ENCODE results near the gene CYB561D1. TPM values are rescaled to one million over a fixed set of nuclear protein-coding genes. Genes with fewer than 3 reads are reported as not detected.

The CYB561D1 gene
- total RNA-seq, 1 experiment from 2014 or later = 2.8 TPM

- no peak for DNase-seq (ENCODE audit: extremely low read depth, low read depth)
Observed at GRCh38 chr1:109527846-109528695, 34.2 kb downstream of the CYB561D1 start.

GRCh38 chr1:109528712-109529111 is 34.8 kb downstream of the CYB561D1 start:
- DNase-seq (ENCODE audit: extremely low read depth, low read depth) = no peak

- DNase-seq (ENCODE audit: extremely low read depth, low read depth) = no peak
Observed at GRCh38 chr1:109529881-109530456, 36.1 kb downstream of the CYB561D1 start.

GRCh38 chr1:109530457-109531087 is 36.7 kb downstream of the CYB561D1 start:
- no peak for DNase-seq (ENCODE audit: extremely low read depth, low read depth)

DNA sequence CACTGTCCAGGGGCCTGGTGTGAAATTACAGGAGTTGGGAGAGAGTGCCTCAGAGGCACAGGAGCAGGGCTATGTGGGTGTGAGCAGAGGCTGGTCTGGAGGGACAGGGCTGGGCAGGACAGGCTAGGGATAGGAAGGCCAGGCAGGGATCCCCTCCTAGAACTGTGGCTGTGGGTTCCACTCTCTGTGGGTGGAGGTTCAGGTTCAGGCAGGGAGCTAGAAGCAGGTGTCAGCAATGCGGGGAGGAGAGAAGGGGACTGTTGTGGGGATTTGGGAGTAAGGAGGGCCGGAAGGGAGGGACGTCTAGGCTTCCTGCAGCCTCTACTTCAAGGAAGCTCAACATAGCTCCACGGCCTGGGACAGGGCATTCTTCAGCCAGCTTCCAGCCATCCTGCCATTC is 37.5 kb downstream of the CYB561D1 start:
- DNase-seq (ENCODE audit: extremely low read depth, low read depth) = no peak

- no peak for DNase-seq (ENCODE audit: extremely low read depth, low read depth)
Observed at GRCh38 chr1:109531826-109532364, 38.0 kb downstream of the CYB561D1 start.

DNA sequence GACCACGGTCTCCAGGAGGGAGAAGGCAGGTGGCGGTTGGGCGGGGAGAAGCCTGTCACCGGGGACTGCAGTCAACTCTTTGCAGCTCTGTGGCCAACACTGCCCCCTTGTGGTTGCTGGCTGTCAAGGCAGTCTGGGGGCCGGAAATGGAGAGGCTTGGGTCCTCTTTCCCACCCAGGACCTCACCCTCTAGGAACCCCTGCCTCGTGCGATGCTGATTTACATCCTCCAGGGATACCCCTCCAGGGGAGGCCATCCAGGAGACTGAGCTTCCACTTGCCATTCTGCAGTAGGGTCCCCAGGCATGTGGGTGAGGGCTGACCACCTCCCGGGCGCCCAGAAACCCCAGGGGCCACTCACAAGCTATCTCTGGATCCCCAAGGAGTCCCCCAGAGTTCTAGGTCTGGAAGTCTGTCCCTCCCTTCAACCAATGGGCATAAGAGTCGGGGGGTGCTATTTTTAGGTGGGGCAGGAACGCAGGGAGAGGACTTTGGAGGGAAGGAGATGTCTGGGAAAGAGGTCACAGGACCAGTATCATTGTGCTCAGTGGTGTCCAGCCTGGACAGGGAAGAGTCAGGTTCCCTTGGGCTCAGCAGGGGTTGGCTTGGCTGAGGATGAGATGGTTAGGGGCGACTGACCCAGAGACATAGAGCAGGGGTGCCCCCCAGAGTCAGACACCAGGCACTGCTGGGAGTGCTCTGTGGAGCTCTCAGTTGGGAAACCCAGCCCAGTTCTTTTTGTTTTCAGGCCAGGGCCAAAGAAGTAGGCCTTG is 38.7 kb downstream of the CYB561D1 start:
- peak; percentile 65 for DNase-seq (ENCODE audit: extremely low read depth, low read depth)

DNA sequence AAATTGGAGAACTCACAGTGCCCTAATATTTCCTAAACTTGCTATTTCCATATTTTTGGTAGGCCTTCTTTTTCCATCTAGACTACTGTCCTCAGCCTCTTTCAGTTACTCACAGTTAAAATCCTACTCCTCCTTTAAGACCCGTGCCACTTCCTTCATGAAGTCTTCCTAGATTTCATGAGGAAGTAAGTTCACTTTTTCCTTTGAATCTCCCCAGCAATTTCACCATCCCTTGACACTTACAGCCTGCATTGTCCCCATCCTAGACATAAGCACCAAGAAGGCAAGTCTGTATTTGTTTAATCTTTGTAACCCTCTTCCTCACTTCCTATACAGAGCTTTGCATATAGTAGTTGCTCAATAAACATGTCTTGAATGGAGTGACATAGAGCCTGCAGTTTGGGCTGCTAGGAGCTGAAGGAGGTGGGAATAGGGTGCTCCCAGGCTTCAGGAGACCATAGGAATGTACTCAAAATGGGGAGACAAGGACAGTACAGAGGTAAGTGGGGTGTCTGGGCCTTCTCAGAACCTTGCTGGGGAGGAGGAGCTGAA is 40.5 kb downstream of the CYB561D1 start:
- no peak for DNase-seq (ENCODE audit: extremely low read depth, low read depth)

DNA sequence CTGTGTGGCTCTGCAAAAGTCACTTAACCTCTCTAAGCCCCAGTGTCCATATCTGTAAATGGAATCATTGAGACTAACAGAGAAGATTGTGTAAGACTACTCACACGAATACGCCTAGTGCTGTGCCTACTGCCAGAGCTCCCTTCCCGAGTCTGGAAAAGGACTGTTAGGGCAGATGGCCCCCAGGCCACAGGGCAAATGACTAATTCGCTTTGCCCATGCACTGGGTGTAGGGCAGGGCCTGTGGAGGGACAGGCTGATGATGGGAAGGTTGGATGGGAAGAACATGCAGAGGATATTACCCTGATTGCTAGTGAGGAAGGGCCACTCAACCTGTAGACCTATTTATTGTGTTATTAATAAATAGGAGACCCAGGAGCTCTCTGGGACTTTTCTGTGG is 41.6 kb downstream of the CYB561D1 start:
- DNase-seq (ENCODE audit: extremely low read depth, low read depth) = no peak

DNA sequence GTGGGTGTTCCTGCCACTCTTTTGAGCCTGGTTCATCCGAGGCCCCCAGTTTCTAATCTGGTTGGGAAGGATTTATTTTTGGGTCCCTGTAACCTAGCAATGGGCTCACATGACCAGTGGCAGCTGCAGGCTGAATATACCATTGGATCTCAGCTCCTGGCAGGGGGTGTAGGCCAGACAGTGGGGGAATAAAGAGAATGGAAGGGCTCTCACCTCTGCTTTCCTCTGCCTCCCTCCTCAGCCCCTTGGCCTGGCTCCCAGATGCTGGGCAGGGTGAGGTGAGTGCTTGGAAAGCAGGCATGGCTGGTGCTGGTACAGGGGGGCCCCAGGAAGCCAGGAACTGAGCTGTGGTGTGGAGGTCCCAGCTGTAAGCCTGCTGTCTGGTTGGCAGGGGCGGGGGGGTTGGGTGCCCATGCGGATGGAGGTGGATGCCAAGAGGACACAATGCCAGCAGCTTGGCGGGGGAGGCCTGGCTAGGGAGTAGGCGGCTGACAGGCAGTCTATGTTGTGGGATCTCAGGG is 42.1 kb downstream of the CYB561D1 start:
- DNase-seq (ENCODE audit: extremely low read depth, low read depth) = no peak

GRCh38 chr1:109537450-109538178 is 43.7 kb downstream of the CYB561D1 start:
- DNase-seq (ENCODE audit: extremely low read depth, low read depth) = no peak

DNA sequence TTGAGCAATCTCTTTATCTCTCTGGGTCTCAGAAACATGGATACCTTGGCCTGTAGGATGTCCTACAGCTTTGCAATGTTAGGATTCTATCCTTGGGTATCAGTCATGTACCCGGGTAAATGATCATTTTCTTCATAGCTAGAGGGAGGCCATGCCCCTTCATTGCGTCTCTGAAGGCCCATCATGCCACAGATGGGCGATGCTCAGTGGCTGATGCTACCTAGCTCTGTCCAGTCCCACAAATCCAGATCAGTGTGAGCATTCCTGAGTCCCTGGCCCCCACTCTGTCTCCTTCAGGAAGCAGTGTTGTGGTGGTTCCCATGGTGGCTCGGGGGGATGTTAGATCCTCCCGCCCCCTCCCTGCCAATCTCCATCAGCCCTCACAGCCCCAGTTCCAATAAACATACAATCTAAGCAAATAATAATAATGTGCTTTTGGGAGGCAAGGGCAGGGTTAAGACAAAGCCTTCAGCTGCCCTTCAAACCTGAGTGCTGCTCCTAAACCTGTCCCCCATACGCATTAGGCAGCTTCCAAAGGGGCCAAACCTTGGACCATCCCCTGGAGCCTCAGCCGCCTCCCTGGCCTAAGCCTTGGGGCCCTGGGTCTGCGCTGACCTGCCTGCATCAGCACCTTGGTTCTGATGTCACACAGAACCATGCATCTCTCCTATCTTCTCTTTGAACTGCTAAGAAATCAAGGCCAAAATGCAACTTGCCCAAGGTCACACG is 45.1 kb downstream of the CYB561D1 start:
- DNase-seq (ENCODE audit: extremely low read depth, low read depth) = no peak

DNA sequence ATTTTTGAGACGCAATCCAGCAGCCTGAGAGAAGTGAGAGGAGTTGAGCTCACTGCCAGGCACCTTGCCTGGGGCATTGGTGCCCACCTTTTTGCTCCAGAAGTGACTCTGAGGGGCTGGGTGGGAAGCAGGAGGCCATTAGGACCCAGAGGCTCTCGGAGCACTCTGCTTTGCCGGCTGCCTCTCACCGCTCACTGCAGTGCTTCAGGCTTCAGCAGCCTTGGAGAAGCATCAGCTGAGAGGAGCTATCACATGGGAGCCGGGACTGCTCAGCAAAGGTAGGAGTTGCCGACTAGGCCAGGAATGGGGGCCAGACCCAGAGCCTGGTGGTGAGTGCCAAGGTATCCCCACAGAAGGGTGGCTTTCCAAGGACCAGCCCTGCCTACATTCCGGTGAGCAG is 45.8 kb downstream of the CYB561D1 start, which contains the start of gene GPR61:
TSS of gene GPR61 (plus strand) at position 197 of the 400 bp plus-strand sequence. CDS start 3,151 bp downstream, outside the sequence.
- no peak for DNase-seq (ENCODE audit: extremely low read depth, low read depth)

GRCh38 chr1:109541102-109541501 is 47.2 kb downstream of the CYB561D1 start:
- DNase-seq (ENCODE audit: extremely low read depth, low read depth) = no peak

GRCh38 chr1:109542657-109543056 is 48.8 kb downstream of the CYB561D1 start:
- DNase-seq (ENCODE audit: extremely low read depth, low read depth) = no peak

- no peak for DNase-seq (ENCODE audit: extremely low read depth, low read depth)
Observed at GRCh38 chr1:109543283-109543987, 49.5 kb downstream of the CYB561D1 start.

GRCh38 chr1:109543988-109544735 is 50.3 kb downstream of the CYB561D1 start:
- DNase-seq (ENCODE audit: extremely low read depth, low read depth) = no peak
